HG02642 (cell line): ENCODE measurements around the gene ATP2C2.
"Not testable (repeated sequence)": the region's sequence is repeated elsewhere in the genome, so short reads cannot be mapped to it uniquely, and the experiment has no call there.

Experiments
- ATAC-seq: cut with Tn5 transposase; IDR thresholded peaks from one replicate; pipeline ENCODE4 v1.9.1; 2021; ENCODE audit warnings: mild to moderate bottlenecking; ENCODE audit not compliant: unreplicated experiment, poor library complexity

Gene ATP2C2

GRCh38 chr16:84413244-84414004 is 45.1 kb downstream of the ATP2C2 start:
- no peak for ATAC-seq

DNA sequence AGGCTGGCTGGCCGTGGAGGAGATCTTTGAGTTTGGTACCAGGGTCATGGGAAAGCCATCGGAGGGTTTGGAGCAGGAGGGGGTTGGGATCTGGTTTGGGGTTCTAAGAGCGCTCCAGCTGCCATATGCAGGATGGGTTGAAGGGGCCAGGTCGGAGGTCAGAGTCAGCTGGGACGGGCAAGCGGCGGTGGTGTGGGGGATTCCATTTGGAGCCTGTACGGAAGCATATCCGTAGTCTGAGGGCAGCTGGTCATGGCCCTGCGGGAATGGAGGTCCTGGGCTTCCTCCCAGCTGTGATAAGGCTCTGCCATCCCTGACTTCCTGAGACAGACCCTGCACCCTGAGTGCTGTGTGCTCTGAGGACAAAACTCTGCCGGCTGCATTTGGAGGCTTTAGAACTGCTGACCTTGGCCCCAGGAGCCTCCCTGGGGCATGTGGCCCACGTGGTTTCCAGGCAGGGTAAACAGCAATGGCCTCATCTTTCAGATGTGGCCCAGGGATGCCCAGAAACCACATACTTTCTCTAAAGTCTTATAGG is 46.5 kb downstream of the ATP2C2 start:
- no peak for ATAC-seq

DNA sequence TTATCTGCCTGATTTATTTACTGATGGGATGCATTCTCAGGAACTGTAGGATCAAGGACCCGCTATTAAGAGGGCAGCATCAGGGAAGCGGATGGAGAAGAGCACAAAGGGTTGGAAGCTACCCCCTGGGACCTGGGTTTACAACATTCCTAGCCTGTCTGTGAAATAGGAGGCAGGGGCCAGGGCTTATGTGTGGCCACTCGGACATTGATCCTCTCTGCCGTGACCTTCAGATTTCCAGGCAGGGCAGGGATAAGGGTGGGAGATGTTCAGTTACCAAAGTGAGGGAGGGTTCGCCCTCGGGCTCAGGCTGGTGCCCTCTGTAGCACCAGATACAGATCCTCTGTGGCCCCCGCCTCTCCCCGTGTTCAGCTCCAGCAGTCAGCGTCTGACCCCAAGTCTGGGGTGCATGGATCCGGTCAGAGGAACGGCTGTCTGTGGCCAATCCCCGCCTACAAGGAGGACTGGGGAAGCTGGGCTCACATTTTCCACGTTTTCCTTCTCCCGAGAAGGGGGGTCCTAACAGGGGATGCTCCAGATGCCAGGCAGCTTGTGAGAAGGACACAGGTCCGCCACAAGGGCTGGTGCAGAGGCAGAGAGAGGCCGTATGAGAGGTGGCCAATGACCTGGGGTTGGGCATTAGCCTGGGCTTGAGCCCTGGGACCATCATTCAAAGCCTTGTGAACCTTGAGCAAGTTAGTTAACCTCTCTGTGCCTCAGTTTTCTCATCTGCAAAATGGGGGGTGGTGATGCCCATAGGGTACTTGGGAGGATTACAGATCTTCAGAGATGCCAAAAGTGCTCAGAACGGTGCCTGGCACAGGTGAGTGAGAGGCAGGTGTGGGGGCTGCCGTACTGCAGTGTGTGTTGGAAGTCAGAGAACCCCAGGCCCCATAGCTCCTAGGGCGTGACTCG is 48.3 kb downstream of the ATP2C2 start:
- no peak for ATAC-seq

DNA sequence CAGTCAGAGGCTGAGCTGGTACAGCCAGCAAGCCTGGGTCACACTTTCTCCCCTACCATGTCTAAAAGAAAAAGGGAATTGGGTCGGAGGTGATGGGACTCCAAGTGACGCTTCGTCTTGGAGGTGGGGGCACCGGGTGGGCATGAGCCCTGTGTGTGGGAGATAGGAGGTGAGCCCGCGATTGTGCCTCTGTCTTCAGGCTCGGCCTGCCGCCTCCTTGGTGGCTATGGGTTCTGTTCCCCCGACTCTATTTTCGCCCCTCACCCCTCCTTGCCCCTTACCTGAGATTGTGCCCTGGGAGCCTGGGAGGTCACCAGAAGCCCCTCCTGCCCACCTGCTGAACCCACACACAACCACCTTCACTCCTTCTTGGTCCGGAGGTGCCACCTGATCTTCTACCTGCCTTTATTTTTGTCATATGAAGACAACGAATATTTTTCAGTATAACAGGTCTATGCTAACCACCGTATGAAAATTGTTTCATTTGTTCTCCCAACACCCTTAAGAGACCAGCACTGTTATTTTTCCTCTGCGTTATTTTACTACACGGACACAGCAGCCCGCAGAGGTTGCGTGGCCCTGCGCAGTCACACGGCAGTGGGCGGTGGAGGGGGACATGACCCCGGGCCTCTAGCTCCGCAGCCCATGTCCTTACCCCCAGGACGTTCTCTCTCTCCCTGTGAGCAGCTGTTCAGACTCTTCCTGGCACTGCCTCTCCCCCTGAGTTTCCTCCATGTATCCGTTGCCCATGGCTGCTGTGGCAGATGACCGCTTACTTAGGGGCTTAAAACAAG is 49.9 kb downstream of the ATP2C2 start:
- ATAC-seq: no peak

GRCh38 chr16:84419730-84420129 is 51.4 kb downstream of the ATP2C2 start:
- ATAC-seq: no peak

- ATAC-seq: not testable (repeated sequence)
Observed at GRCh38 chr16:84420556-84420955, 52.2 kb downstream of the ATP2C2 start.

DNA sequence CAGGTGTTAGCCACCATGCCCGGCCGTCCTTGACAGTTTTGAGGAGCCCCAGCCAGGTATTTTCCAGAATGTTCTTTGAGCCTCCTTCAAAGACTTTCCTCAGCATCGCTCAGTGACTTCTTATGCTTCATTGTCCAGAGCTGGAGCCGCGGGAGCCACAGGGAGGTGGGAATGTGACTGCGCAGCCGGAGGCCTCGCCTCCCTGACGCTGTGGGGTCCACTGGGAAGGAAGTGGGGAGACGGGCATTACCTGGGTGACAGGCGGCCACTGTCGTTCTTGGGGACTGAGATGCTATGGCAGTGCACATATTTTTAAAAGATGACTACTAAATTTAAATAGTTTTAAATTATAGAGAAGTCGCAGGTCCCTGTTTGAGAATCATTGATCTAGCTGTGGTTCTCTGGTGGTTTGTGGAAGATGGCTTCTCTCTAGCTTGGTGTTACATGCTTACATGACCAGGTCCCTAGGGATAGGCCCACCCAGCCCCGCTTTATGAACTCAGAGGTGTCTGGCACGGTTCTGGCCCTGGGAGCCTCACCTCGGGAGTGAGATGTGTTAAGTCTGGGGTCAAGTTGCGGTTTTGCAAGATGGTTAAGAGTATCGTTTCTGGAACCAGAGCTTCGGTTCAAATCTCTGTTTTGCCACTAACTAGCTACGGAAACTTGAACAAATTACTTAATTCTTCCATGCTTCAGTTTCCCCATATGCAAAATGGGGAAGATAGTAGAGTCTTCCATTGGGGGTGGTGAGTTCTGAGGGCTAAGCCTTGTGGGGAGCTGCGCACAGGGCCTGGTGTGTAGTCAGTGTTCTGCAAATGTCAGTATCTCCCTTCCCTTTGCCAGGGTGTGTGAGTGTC is 53.0 kb downstream of the ATP2C2 start:
- no peak for ATAC-seq

DNA sequence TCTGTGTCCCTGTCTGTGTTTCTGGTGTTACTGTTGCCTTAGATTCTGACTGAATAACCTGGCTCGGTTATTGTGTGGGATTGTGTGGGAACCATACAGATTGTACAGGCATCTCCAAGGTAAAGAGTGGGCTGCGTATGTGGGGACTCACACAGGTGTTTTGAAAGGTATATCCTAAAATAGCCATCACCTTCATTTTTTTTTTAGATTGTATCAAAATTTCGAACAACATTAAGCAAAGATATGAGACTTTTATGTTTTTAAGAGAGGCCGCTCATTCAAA is 53.5 kb downstream of the ATP2C2 start:
- ATAC-seq: no peak

- ATAC-seq: no peak
Observed at GRCh38 chr16:84423416-84423837, 55.1 kb downstream of the ATP2C2 start.

GRCh38 chr16:84425696-84426095 is 57.4 kb downstream of the ATP2C2 start:
- no peak for ATAC-seq

GRCh38 chr16:84426804-84427203 is 58.5 kb downstream of the ATP2C2 start:
- ATAC-seq: no peak

- no peak for ATAC-seq
Observed at GRCh38 chr16:84427553-84427952, 59.2 kb downstream of the ATP2C2 start.

GRCh38 chr16:84430860-84431259 is 62.5 kb downstream of the ATP2C2 start:
- no peak for ATAC-seq

DNA sequence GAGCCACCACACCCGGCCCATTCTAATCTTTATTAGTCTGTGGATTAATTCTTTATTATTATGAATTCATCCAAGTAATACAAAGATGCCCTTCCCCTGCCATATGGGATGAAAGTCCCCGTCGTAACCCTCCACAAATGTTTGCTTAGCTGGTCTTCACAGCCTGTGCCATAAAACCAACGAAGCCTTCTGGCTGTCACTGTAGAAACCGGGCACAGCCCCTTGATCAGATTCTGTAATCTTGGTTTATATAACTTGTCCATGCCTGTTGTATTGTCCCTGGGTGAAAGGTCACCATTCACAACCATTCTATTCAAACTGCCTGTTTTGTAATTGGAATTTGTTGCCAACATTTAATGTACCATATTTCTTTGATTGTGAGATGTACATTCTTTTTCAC is 66.5 kb downstream of the ATP2C2 start:
- no peak for ATAC-seq

DNA sequence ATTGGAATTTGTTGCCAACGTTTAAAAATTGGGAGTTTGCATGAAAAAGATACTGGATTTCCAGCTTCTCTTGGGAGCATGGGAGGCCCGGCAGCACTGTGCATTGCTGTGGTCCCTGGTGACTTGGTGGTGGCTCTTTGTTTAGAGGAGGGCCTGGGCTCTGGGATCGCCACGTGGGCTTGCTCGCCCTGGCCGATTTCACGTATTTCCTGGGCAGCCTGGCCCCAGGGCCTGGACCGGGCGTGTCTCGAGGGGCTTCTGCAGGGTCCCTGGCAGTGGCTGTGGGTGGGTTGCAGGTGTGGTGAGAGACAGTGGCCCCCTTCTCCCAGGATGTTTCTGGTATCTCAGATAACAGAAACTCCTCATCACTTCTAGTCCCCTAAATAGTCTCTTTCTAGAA is 67.9 kb downstream of the ATP2C2 start:
- no peak for ATAC-seq

DNA sequence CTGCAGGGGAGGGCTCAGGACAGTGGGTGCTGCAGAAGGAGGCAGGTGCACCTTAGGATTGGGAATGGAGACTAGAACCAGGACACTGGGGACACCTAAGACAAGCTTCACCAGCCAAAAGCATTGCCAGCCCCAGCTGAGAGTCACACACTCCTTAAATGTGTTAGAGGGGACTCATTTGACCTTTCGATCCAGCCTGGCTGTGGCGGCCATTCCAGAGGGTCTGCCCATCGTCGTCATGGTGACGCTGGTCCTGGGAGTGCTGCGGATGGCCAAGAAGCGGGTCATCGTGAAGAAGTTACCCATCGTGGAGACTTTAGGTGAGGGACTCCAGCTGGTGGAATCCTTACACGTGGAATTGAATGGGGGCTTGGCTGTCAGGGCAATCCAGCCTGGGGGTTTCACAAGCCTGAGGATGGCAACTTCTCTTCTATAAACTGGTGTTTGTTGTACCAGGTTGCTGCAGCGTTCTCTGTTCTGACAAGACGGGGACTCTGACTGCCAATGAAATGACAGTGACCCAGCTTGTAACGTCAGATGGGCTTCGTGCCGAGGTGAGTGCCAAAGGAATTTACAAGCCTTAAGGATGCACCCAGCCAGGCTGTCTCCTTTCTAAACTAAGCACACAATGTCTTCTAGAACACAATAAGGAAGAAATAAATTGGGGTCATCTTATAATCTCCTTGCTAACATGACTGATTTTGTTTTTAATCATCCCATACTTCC is 70.8 kb downstream of the ATP2C2 start:
- ATAC-seq: no peak

DNA sequence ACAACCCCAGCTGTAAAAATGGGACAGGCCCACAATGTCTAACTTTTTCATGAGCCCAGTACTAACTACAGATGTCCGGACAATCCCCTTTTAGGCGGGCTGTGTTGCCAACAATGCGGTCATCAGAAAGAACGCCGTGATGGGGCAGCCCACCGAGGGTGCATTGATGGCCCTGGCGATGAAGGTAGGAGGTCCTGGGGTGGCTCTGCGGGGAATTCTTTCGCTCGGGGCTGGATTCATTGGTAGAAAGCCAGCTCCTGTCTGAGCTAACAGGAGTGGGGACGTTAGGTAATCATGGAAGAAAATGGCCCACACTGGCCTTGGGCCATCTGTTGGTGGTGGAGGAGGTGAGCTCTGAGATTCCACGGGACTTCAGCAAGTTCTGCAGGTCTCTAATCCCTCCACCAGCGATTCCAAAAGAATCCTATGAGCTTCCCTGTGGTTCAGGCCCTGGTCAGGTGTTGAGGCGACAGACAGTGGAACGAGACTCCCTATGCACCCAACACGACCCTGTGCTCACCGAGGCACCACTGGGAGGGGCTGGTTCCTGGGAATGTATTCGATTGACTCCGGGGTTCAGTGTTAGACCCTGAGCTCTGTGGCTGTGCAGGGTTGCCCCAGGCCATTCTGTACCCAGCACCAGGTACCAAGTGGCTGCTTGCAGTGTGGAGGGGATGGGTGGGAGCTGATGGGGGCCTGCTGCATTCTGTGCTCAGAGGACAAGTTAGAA is 74.2 kb downstream of the ATP2C2 start:
- no peak for ATAC-seq

DNA sequence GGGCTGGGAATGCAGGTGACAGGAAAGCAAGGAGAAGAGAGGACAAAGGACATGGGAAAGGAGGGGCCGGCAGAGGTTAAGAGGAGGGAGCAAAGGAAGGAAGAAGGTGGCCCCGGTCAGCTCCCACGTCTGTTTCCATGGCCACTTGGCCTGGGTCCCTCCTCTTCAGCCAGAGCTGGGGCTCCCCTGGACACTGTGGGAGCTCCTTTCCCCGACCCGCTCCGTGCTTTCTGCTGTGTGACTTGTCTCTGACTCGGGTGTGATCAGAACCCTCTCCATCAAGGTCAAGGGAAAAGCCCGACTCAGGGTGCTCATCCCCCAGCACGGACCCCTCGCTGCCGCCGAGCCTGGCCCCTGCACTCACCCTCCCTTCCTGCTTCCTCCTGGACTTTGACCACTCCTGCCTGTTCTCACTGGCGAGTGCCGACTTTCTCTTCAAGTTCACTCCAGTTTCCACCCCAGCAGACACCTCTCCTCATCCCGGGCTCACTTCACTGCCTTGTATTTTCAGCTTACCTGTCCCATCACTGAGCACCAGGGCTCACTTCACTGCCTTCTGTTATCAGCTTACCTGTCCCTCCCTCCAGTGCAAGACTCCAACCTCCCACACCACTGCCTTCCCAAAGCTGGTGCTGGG is 74.9 kb downstream of the ATP2C2 start:
- no peak for ATAC-seq
